Ovary (tissue), 9 donors: Measurements from ENCODE around the gene LRRC26. TPM values are rescaled to one million over a fixed set of nuclear protein-coding genes. Genes with fewer than 3 reads are reported as not detected.

ENCODE experiments used
- DNase-seq, 5 donors: peaks; one replicate each; pipeline ENCODE4 v3.0.0-alpha.2; 2019 to 2020
- H3K27ac ChIP-seq, 2 donors: fragments of 200-600 bp; one replicate each; pipeline versions ENCODE4 v1.5.1 to v1.8.0; 2019 to 2022
- H3K27me3 ChIP-seq: fragments of 200-600 bp; one replicate; pipeline ENCODE4 v1.8.0; 2022
- H3K36me3 ChIP-seq: fragments of 200-600 bp; sonication (generic); one replicate; pipeline ENCODE4 v1.5.1; 2019
- H3K4me1 ChIP-seq: one replicate; pipeline ENCODE4 v1.8.1; 2013; ENCODE audit warnings: mild to moderate bottlenecking, moderate library complexity; ENCODE audit not compliant: insufficient read depth
- H3K4me3 ChIP-seq: fragments of 200-600 bp; sonication (generic); one replicate; pipeline ENCODE4 v1.5.1; 2017
- H3K9me3 ChIP-seq, 2 donors: fragments of 200-600 bp in 1 of 2; sonication (generic) in 1 of 2; one replicate each; pipeline versions ENCODE4 v1.5.1 to v1.8.1; 2013 to 2019; ENCODE audit warnings: mild to moderate bottlenecking in 1 of 2, moderate library complexity in 1 of 2
- EP300 ChIP-seq: sonication (generic); formaldehyde crosslinking; IDR thresholded peaks from one replicate; pipeline ENCODE4 v1.6.1; 2017; ENCODE audit warnings: antibody characterized with exemption
- POLR2A ChIP-seq: fragments of 450-650 bp; IDR thresholded peaks from one replicate; pipeline ENCODE4 v1.6.1; 2017; ENCODE audit warnings: antibody characterized with exemption, mild to moderate bottlenecking, moderate library complexity
- WGBS, 3 donors: extraction: QIAGEN DNeasy Blood & Tissue Kit in 1 of 3; methylation state at CpG; one replicate each; pipeline versions ENCODE4 v1.1.5 to v1.1.7; 2013 to 2017; 5-methylcytosine and 5-hydroxymethylcytosine counted together
- intact Hi-C, 4 donors: fragments of 100-400 bp; cut with DNase I; formaldehyde crosslinking; loops; one replicate each; pipeline versions ENCODE4 v1.11.0 to v1.15.1; 2022 to 2023
- polyA plus RNA-seq, 2 donors: library from polyadenylated mRNA; stranded (reverse); fragments of 200-250 nt in 1 of 2; fragments of 350-450 nt in 1 of 2; fragmentation: Illumina TruSeq in 1 of 2; extraction: RNeasy Lipid Tissue Mini Kit (QIAGEN cat#74804) in 1 of 2; gene quantifications; one replicate each; pipeline ENCODE4 v1.2.3, GENCODE V29; 2013 to 2014
- total RNA-seq, 7 donors: library from RNA; depleted of rRNA in 2 of 7; stranded (reverse); fragments of >200 nt in 2 of 7; fragmentation: NEBNext Ultra II Directional in 3 of 7; extraction: Animal tissue kit (Norgen Biotek cat#: 25700) in 3 of 7; gene quantifications; one replicate each; pipeline versions ENCODE4 v1.1.0 to v1.2.4, GENCODE V29; 2016 to 2023
- TF ChIP-seq, protein P1 (sequence below), 3 donors: fragments of 450-650 bp in 2 of 3; fragments of 200-600 bp in 1 of 3; IDR thresholded peaks; one replicate each; pipeline versions ENCODE4 v1.5.1 to v1.8.0; 2016 to 2022; ENCODE audit warnings: antibody characterized with exemption in 3 of 3, mild to moderate bottlenecking in 1 of 3
- donor health status: DM: no; HTN: no; CAD: no; lungs with moderate emphysema.
- donor health status: DM: no; HTN: no; CAD: no.
- donor health status: Bipolar disorder and iron deficiency.
- donor health status: DM: yes; HTN: yes; CAD: no.
- donor health status: DM: no; HTN: no; CAD: no.
- donor health status: DM: yes; HTN: yes; CAD: no.

LRRC26 gene
- total and polyA plus RNA-seq, 9 donors = 0.23 to 3.0 TPM; not detected in 7

DNA sequence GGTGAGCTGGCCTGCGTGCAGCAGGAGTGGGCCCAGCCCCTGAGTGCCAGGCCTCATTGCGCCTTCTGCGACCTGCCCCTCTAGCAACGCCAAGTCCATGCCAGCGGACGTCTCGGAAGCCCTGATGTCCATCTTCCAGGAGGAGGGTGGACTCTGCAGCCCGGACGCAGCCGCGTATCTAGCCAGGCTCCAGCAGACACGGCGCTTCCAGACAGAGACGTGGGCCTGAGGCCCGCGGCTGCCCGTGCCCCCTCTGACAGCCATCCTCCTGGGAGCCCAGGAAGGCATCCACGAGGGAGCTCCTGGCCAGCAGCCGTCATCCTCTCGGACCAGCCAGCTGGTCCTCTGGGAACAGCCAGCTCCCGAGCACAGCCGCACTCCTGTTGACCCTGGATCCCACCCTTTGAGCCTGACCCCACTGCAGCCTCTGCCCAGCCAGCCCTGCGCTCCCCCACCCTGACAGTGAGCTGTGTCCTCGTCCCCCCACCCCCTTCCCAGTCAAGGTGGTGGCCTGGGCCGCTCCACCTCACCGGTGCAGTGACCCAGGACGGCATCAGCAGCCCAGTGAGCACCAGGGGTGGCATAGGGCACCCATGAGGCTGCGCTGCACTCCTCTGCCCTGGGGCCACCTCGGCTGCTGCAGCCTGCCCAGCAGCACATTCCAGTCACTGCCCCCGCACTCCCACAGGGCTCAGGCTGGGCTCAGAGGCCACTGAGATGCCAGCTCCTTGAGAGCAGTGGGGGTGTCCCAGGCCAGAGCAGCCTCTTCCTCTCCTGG lies 46.5 kb upstream of the LRRC26 start:
- DNase-seq = no peak
- no peak overlapping the region for H3K27ac ChIP-seq
- intact Hi-C loops = no loop called here
- H3K4me3 ChIP-seq = no peak overlapping the region
- no peaks in the 10 kb centered on the region for H3K27me3 ChIP-seq
- 84 to 90% (median 87%) methylated on average over 29 to 30 of the region's 30 CpGs for WGBS, 3 donors
- TF ChIP-seq EP300 = no peak
- peaks cover 5% of the 10 kb centered on the region for H3K4me1 ChIP-seq
- no peaks in the 10 kb centered on the region for H3K9me3 ChIP-seq
- H3K36me3 ChIP-seq = no peaks in the 10 kb centered on the region

DNA sequence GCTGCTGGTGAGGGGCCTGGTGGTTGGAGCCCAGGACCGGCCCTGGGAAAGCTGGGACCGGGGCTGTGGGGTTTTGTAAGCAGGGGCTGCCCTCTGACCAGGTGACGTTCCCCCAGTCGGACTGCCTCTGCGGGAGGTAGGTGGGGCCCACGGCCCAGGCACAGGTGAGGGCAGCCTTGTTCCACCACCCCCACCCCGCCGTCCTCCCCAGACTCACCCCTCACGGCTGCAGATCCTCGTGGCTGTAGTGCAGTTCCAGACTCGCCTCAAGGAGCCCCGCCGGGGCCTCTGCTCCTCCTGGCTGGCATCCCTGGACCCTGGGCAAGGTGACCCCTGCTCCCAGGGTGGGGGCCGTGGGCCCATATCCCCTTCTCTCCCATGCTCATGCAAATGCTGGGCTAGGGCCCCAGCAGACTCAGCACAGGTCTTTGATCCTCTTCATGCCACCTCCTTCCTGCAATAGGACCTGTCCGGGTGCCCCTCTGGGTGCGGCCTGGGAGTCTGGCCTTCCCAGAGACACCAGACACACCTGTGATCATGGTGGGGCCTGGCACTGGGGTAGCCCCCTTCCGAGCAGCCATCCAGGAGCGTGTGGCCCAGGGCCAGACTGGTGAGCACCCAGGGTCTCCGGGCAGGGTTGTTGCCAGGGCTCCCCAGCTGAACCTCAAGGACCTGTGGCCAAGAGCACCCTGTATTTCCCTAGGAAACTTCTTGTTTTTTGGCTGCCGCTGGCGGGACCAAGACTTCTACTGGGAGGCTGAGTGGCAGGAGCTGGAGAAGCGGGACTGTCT lies 45.5 kb upstream of the LRRC26 start:
- Histone ChIP-seq H3K9me3 (no peaks in the 10 kb centered on the region), H3K4me1 (peaks cover 5% of the 10 kb centered on the region), H3K4me3 (no peak overlapping the region), H3K27me3 (no peaks in the 10 kb centered on the region), H3K36me3 (no peaks in the 10 kb centered on the region), H3K27ac (no peak overlapping the region)
- intact Hi-C loops = no loop called here
- 89 to 91% (median 90%) methylated on average over 21 to 22 of the region's 22 CpGs for WGBS, 3 donors
- no peak for DNase-seq
- TF ChIP-seq, protein P1, sequence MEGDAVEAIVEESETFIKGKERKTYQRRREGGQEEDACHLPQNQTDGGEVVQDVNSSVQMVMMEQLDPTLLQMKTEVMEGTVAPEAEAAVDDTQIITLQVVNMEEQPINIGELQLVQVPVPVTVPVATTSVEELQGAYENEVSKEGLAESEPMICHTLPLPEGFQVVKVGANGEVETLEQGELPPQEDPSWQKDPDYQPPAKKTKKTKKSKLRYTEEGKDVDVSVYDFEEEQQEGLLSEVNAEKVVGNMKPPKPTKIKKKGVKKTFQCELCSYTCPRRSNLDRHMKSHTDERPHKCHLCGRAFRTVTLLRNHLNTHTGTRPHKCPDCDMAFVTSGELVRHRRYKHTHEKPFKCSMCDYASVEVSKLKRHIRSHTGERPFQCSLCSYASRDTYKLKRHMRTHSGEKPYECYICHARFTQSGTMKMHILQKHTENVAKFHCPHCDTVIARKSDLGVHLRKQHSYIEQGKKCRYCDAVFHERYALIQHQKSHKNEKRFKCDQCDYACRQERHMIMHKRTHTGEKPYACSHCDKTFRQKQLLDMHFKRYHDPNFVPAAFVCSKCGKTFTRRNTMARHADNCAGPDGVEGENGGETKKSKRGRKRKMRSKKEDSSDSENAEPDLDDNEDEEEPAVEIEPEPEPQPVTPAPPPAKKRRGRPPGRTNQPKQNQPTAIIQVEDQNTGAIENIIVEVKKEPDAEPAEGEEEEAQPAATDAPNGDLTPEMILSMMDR (IDR thresholded peaks at IDR 0.05) = no peak
- TF ChIP-seq POLR2A = no peak
- TF ChIP-seq EP300 = no peak

DNA sequence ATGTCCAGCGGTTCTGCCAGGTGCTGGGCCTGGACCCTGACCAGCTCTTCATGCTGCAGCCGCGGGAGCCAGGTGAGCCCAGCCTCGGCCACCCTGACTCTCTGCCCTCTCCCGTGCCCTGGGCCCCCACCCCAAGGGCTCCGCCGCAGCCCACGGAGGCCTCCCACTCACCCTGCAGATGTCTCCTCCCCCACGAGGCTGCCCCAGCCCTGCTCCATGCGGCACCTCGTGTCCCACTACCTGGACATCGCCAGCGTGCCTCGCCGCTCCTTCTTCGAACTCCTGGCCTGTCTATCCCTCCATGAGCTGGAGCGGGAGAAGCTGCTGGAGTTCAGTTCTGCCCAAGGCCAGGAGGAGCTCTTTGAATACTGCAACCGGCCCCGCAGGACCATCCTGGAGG lies 44.8 kb upstream of the LRRC26 start:
- H3K9me3 ChIP-seq = no peaks in the 10 kb centered on the region
- 75 to 79% (median 77%) methylated on average over 19 of the region's 19 CpGs for WGBS, 3 donors
- TF ChIP-seq, protein P1 (IDR thresholded peaks at IDR 0.05) = no peak
- no peak for TF ChIP-seq POLR2A
- no peak for TF ChIP-seq EP300
- H3K27ac ChIP-seq = no peak overlapping the region
- DNase-seq = no peak
- H3K4me1 ChIP-seq = peaks cover 5% of the 10 kb centered on the region
- H3K4me3 ChIP-seq = no peak overlapping the region
- no peaks in the 10 kb centered on the region for H3K27me3 ChIP-seq
- intact Hi-C loops = no loop called here
- H3K36me3 ChIP-seq = no peaks in the 10 kb centered on the region

DNA sequence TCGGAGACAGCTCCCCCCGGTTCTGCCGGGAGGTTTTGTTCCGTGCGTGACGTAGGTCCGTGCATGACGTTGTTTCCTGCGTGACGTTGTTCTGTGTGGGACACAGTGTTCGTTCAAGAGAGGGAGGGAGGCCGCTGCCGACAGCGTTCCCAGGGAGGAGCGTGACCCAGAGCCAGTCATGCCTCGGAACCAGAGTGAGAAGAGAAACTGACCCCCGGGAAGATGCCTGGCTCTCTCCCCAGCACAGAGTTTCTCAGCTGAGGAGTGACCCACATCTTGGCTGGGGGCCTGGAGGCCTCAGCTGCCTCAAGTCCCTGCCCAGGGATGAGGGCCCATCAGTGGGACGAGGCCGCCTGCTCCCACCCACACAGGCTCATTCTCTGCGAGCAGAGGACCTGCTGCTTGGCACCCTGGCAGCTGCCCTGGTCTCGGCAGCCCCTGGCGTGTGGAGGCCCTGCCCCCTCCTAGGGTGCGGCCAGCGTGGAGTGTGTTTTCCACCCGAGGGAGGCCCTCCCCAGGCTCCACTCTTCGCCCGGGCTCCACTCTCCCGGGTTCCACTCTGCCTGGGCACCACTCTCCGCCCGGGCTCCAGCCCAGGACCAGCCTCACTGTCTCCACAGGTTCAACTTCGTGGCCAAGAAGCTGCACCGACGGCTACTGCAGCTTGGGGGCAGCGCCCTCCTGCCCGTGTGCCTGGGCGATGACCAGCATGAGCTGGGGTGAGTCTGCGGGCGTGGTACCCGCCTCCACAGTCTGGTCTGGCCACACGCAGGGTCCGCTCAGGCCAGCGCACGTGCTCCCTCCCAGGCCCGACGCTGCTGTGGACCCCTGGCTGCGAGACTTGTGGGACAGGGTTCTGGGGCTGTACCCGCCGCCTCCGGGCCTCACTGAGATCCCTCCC lies 43.6 kb upstream of the LRRC26 start:
- H3K4me3 ChIP-seq = no peak overlapping the region
- no peaks in the 10 kb centered on the region for H3K9me3 ChIP-seq
- no peak overlapping the region for H3K27ac ChIP-seq
- intact Hi-C loops = no loop called here
- no peaks in the 10 kb centered on the region for H3K36me3 ChIP-seq
- no peak for DNase-seq
- WGBS, 3 donors = 83 to 85% (median 84%) methylated on average over 44 to 49 of the region's 49 CpGs
- TF ChIP-seq EP300 = no peak
- TF ChIP-seq POLR2A = no peak
- TF ChIP-seq, protein P1 (IDR thresholded peaks at IDR 0.05) = no peak
- H3K27me3 ChIP-seq = no peaks in the 10 kb centered on the region
- peaks cover 5% of the 10 kb centered on the region for H3K4me1 ChIP-seq
